ENCODE data around the gene SLC18A3.

DNA sequence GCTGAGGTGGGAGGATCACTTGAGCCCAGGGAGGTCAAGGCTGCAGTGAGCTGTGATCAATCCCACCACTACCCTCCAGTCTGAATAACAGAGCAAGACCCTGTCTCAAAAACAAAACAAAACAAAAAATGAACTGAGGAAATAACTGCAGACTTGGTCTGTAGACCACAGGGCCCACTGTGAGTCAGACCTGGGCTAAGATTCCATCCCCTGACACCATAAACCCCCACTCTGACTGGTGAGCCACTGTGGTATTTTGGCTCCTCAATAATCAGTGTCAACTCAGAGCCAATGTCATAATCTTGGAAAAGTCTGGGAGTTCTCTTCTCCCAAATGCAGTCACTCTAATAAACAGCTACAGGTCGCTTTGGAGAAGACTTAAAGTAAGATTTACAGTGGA is 47.2 kb upstream of the SLC18A3 start:
- TF ChIP-seq, protein P1, sequence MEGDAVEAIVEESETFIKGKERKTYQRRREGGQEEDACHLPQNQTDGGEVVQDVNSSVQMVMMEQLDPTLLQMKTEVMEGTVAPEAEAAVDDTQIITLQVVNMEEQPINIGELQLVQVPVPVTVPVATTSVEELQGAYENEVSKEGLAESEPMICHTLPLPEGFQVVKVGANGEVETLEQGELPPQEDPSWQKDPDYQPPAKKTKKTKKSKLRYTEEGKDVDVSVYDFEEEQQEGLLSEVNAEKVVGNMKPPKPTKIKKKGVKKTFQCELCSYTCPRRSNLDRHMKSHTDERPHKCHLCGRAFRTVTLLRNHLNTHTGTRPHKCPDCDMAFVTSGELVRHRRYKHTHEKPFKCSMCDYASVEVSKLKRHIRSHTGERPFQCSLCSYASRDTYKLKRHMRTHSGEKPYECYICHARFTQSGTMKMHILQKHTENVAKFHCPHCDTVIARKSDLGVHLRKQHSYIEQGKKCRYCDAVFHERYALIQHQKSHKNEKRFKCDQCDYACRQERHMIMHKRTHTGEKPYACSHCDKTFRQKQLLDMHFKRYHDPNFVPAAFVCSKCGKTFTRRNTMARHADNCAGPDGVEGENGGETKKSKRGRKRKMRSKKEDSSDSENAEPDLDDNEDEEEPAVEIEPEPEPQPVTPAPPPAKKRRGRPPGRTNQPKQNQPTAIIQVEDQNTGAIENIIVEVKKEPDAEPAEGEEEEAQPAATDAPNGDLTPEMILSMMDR (conservative IDR thresholded peaks at IDR 0.05; ENCODE audit: low read depth, low read length): no peak
- TF ChIP-seq EZH2phosphoT487 (IDR thresholded peaks at IDR 0.05; ENCODE audit: borderline replicate concordance, low read length): no peak
- no peak for TF ChIP-seq EZH2 (IDR thresholded peaks at IDR 0.05; ENCODE audit: low read length, unreplicated experiment)

Data from PC-3 (cell line).